SIG-M5 treated with dmso at 0.1 percent for 504 hours (cell line): ENCODE measurements around the gene FRMD6.

Experiments used
- DNase-seq: peaks from one replicate; lab custom pipeline; 2025; ENCODE audit not compliant: unreplicated experiment; lab: John Stamatoyannopoulos, UW

The FRMD6 gene

GRCh38 chr14:51651388-51652167 is at the start of gene FRMD6:
Gene FRMD6, plus strand, starts transcription at chr14:51651910. Its CDS starts 37,927 bp downstream, at chr14:51689837.
- DNase-seq: peak; percentile 59

DNA sequence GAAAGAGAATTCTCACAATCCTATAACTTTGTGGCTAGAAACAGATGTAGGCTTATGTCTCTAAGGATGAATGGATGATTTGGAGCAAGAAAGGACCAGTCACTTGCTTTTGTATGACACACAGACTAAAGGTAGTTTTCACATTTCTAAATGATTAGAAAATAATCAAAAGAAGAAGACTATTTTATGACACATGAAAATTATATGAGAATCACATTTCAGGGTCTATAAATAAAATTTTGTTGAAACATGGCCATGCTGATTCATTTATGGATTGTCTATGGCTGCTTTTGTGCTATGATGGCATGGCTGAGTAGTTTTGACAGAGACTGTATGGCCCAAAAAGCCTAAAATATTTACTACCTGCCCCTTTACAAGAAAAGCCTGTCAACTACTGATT is 49.4 kb upstream of the FRMD6 start:
- no peak for DNase-seq

DNA sequence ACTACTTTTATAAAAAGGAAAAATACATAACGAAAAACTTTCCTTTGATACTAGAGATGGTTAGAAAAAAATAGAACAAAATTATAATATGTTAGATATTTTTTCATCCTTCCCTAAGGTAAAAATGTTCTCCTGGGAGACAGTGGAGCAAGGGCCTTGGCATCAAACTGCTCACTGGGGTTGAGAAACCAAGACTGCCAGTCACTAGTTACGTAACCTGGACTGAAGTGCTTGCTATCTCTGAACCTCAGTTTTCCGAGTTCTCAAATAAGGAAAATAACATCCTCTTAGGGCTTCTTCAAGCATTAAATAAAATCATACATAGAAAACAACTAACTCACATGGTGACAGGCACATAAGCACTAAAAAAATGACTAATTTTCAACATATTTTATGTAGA is 48.2 kb upstream of the FRMD6 start:
- no peak for DNase-seq

GRCh38 chr14:51604073-51604472 is 47.6 kb upstream of the FRMD6 start:
- no peak for DNase-seq

DNA sequence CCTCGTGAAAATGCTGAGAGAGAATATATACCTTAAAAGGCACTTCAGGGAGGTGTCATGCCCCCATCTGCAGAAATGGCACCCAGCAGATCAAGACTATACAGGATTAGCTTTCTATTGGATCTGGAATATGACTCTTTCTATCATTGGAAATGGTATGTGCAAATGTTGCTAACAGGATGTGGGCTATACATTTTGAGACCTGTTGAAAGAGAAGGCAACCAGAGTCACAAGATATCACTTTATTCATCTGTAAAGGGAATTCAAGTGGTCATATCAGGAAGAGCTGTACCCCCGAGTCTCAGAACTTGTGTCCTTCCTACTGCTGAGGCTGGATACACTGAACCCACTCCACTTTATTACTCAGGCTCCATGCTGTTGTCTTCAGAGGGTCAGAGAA is 46.1 kb upstream of the FRMD6 start:
- DNase-seq: no peak

GRCh38 chr14:51607711-51608110 is 44.0 kb upstream of the FRMD6 start:
- DNase-seq: no peak

DNA sequence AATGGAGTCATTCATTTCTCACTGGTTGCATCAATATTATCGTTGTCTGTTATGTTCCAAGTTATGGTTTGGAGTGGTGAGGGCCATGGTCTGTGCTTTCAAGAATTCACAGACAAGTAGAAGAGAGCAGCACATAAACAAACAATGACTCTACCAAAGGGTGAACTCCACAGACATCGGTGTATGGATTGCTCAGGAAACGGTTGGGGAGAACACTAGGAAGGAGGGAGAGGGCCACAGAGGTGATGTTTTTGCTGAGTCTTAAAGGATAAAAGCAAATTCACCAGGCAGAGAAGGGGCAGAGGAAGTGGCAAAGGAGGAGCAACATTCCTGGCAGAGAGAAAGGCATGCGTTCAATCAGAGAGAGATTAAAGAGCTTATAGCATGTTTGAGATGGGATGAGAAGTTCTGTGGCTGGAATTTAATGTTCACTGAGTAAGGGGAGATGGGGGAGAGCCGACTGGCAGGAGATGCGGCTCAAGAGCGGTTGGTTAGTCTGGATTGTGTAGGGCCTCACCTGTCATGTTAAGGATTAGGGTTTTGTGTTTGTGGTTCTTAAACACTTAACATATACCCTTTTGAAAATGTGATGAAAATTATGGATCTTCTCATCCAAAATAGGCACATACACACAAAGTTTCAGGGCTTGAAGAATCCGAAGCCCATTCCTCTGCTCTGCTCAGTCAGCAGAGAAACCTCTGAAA is 42.3 kb upstream of the FRMD6 start:
- no peak for DNase-seq

DNA sequence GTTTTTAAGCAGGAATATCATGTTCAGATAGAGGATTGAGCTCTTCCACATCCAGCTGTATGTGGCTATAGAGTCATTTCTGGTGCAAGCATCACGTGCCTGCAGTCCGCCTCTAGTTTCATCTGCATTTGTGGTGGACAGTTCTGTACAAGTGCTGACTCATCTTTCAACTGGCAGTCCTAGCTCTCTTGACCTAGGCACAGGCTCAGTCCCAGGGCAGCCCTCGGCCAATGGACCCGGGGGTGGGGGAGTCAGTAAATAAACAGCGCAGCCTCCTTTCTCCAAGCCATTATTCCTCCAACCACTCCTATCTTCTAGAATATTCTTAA is 41.8 kb upstream of the FRMD6 start:
- no peak for DNase-seq

DNA sequence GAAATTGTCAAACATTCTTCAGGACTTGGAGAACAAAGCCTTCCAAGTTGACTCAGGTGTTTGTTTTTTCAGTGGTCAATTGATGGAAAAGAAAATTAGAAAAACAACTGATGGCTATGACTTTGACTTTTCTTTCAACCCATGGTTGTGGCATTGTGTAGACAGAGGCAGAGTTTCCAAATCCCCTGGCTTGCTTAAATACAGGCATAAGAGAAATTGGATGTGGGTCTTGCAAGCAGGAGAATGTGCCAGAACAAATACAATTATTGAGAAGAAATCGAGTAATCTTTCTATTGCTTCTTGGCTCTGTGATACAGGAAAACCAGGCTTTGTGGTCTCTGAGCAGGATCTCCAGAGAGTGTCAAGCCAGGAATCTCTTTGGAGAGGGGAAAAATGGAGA is 40.9 kb upstream of the FRMD6 start:
- no peak for DNase-seq

- no peak for DNase-seq
Observed at GRCh38 chr14:51612449-51612848, 39.3 kb upstream of the FRMD6 start.

DNA sequence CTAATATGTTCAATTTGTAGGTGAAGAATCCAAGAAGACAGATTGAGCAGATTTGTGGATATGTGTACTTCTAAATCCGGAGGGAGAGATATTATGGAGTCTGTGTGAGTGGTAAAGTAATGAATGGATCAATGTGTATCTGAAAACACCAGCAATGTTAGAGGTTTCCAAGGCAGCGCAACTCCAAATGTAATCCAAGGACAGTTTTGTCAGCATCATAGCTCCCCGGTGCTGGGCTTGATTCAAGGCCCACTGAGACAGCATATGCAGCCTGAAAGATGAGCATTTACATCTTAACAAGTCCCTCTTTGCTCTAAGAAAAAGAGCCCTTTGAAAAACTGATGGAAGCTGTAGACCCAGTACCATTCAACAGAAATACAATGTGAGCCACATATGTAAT is 38.3 kb upstream of the FRMD6 start:
- no peak for DNase-seq

DNA sequence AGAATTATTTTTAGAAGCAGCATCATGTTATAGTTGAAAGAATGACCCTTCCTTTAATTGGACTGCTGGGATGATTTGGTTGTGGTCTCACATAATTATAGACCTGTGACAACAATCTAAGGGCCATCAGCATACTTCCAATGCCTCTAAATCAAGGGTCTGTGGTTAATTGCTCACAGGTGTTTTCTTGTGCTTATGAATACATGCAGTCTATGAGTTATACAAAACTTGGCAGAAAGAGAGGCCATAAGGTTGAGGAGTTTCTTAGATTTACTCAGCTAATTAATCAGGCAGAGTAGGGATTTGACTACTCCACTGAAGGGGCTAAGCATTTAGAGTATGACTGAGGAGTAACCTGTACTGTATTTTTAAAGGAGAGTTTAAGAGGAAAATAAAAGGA is 37.0 kb upstream of the FRMD6 start:
- DNase-seq: no peak

DNA sequence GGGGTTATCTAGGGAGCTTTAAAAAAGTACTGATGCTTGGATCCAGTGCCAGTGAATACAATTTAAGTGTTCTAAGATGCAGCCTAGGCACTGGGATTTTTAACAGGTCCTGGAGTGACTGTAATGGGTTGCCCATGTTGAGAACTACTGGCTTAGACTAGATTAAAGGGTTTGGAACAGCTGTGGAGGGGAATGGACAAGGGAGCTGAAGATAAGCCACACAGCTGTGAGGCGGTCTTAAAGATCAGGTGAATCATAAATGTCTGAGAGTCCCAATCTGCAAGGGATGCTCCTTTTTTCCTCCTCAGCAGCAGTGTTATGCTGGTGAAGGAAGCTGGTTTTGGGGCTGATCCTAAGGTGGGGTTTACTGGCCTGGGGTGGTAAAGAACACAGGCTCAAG is 35.5 kb upstream of the FRMD6 start:
- no peak for DNase-seq

- DNase-seq: no peak
Observed at GRCh38 chr14:51616724-51617409, 34.8 kb upstream of the FRMD6 start.

- DNase-seq: no peak
Observed at GRCh38 chr14:51619561-51619960, 32.1 kb upstream of the FRMD6 start.

- DNase-seq: no peak
Observed at GRCh38 chr14:51620056-51620455, 31.7 kb upstream of the FRMD6 start.

DNA sequence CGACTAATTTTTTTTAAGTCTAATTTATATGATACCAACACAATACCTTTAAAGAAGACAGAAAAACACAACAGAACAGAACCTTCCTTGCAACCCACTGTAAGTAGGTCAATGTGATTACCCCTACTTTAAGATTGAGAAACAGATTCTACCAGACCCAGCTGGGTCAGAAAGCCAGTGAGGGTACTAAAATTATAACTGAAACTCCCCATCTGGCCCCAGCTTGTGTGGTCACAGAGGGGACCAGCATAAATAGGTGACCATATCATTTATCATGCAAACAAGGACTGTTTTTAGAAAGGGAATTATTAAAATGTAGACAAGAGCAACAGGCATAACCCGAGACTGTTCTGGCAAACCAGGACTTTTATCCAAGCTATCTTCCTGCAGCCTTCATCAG is 30.1 kb upstream of the FRMD6 start:
- no peak for DNase-seq

GRCh38 chr14:51622376-51622775 is 29.3 kb upstream of the FRMD6 start:
- DNase-seq: no peak

- DNase-seq: no peak
Observed at GRCh38 chr14:51624955-51625569, 26.6 kb upstream of the FRMD6 start.

DNA sequence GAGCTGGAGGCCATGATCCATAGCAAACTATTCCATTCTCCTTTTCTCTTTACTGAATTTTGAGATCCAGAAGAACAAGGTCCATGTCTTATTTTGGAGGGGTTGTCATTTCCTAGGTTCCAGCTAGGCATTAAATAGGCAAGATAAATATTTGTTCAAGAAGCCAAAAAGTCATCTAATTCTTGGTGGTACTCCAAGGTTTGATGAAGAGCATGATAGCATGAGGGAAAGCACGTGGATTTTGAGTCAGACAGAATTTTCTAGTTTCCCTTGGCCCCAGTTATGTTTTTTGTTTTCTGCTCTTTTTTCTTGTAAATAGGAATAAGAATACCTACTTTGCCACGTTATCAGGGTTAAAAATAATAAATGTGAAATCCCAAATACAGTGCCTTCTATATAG is 25.5 kb upstream of the FRMD6 start:
- DNase-seq: no peak

DNA sequence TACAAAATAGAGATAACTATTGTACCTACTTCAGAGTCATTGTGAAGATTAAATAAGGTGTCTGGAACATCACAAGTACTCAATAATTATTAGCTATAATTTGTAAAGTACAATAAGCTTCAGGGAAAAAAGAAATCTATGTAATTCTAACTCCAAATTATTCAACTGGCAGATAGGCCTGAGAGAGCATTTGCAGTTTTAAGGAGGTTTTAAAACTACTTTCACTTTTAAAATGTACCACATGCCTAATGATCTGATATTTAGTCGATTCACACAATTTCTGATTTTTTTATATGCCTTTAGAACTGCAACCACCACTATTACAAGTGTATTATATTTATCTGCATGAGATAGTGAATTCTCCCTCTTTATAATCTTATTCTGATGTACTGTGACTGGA is 24.9 kb upstream of the FRMD6 start:
- DNase-seq: no peak

DNA sequence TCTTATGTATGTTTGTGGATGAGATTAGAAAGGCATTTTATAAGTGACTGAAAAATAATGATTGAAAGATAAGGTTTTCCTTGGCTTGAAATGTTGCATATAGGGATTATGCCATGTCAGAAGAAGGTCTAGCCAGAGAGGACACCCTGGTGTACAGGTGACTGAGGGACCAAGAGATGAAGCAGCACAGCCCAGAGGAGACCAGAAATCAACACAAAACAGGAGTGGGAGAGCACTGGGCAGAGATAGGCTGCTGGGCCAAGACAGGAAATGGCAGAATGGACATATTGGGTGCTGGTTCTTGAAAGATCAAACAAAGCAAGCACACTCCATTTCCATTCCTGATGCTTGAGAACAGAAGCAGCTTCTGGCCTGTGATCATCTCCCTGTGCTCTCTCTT is 24.4 kb upstream of the FRMD6 start:
- DNase-seq: no peak
